Adrenal gland (tissue), 12 donors: Measurements from ENCODE around the gene PACSIN2. TPM values are rescaled to one million over a fixed set of nuclear protein-coding genes. Genes with fewer than 3 reads are reported as not detected.

Experiments
- DNase-seq, 7 donors: peaks; one replicate each; pipeline ENCODE4 v3.0.0-alpha.2; 2019 to 2020
- H3K27ac ChIP-seq, 5 donors: fragments of 200-600 bp; sonication (generic) in 4 of 5; 1 replicate in 3 of 5; 2 replicates in 2 of 5; pipeline versions ENCODE4 v1.5.1 to v1.8.0; 2016 to 2020; ENCODE audit warnings: mild to moderate bottlenecking in 1 of 5
- H3K27me3 ChIP-seq: fragments of 200-600 bp; 2 replicates; pipeline ENCODE4 v1.8.0; 2021
- H3K36me3 ChIP-seq, 2 donors: fragments of 200-600 bp; replicated peaks in 1 of 2; 1 replicate in 1 of 2; 2 replicates in 1 of 2; pipeline versions ENCODE4 v1.5.1 to v1.8.0; 2018 to 2022
- H3K4me1 ChIP-seq, 2 donors: fragments of 200-600 bp; replicated peaks in 1 of 2; 1 replicate in 1 of 2; 2 replicates in 1 of 2; pipeline versions ENCODE4 v1.5.1 to v1.8.0; 2018 to 2021
- H3K4me3 ChIP-seq, 4 donors: fragments of 200-600 bp; sonication (generic) in 3 of 4; one replicate each; pipeline ENCODE4 v1.5.1; 2016 to 2018
- H3K9me3 ChIP-seq, 3 donors: fragments of 200-600 bp; sonication (generic) in 1 of 3; replicated peaks in 1 of 3; 1 replicate in 2 of 3; 2 replicates in 1 of 3; pipeline versions ENCODE4 v1.5.1 to v1.8.0; 2016 to 2021
- CTCF ChIP-seq, 6 experiments: fragments of 450-650 bp in 4 of 6; fragments of 200-600 bp in 2 of 6; sonication (generic) in 1 of 6; IDR thresholded peaks; 1 replicate in 5 of 6; 2 replicates in 1 of 6; pipeline versions ENCODE4 v1.5.1 to v1.8.0; 2016 to 2021; ENCODE audit warnings: antibody characterized with exemption in 6 of 6, mild to moderate bottlenecking in 2 of 6, moderate library complexity in 1 of 6
- POLR2A ChIP-seq, 2 donors: fragments of 450-650 bp; IDR thresholded peaks; one replicate each; pipeline ENCODE4 v1.6.1; 2017; ENCODE audit warnings: antibody characterized with exemption in 2 of 2, mild to moderate bottlenecking in 2 of 2, moderate library complexity in 1 of 2
- WGBS, 4 donors: extraction: QIAGEN DNeasy Blood & Tissue Kit in 2 of 4; methylation state at CpG; one replicate each; pipeline versions ENCODE4 v1.1.5 to v1.1.7; 2013 to 2017; 5-methylcytosine and 5-hydroxymethylcytosine counted together
- intact Hi-C, 2 donors: fragments of 100-400 bp; cut with DNase I; formaldehyde crosslinking; loops; one replicate each; pipeline versions ENCODE4 v1.14.1 to v1.15.0; 2022 to 2023
- polyA plus RNA-seq, 3 donors: library from polyadenylated mRNA; stranded (reverse); fragments of 200-250 nt in 2 of 3; fragments of 350-450 nt in 1 of 3; fragmentation: Illumina TruSeq in 1 of 3; extraction: RNeasy Lipid Tissue Mini Kit (QIAGEN cat#74804) in 1 of 3; gene quantifications; one replicate each; pipeline ENCODE4 v1.2.3, GENCODE V29; 2013 to 2014
- total RNA-seq, 9 donors: library from RNA; depleted of rRNA in 4 of 9; stranded (reverse); fragments of >200 nt in 4 of 9; fragments of 120-200 nt in 1 of 9; fragmentation: NEBNext Ultra II Directional in 1 of 9; extraction: Animal tissue kit (Norgen Biotek cat#: 25700) in 1 of 9; gene quantifications; one replicate each; pipeline versions ENCODE4 v1.1.0 to v1.2.4, GENCODE V29; 2013 to 2023
- donor health status: healthy with polysubstance abuse.
- donor health status: Bipolar disorder and iron deficiency.
- donor health status: DM: yes; HTN: yes; CAD: no.
- donor health status: DM: no; HTN: no; CAD: no.
- donor health status: DM: no; HTN: no; CAD: no.
- donor health status: DM: yes; HTN: yes; CAD: no.

The PACSIN2 gene
- total and polyA plus RNA-seq, 12 donors: 29.8 to 186 (median 115) TPM

GRCh38 chr22:42945027-42945426 is 69.9 kb downstream of the PACSIN2 start:
- WGBS, 4 donors: 86 to 88% (median 87%) methylated on average over 9 of the region's 9 CpGs
- no peaks in the 10 kb centered on the region for H3K27me3 ChIP-seq
- H3K36me3 ChIP-seq: no peaks in the 10 kb centered on the region
- H3K9me3 ChIP-seq: no peaks in the 10 kb centered on the region
- DNase-seq: no peak
- intact Hi-C loops: no loop called here
- peaks cover 23 to 72% of the 10 kb centered on the region in 2 donors for H3K4me1 ChIP-seq
- H3K4me3 ChIP-seq: no peak overlapping the region
- no peak for TF ChIP-seq POLR2A (IDR thresholded peaks at IDR 0.05)
- no peak for TF ChIP-seq CTCF (IDR thresholded peaks at IDR 0.05)
- H3K27ac ChIP-seq: peak overlapping the region in 2 of 5 donors; percentile 61 to 65

DNA sequence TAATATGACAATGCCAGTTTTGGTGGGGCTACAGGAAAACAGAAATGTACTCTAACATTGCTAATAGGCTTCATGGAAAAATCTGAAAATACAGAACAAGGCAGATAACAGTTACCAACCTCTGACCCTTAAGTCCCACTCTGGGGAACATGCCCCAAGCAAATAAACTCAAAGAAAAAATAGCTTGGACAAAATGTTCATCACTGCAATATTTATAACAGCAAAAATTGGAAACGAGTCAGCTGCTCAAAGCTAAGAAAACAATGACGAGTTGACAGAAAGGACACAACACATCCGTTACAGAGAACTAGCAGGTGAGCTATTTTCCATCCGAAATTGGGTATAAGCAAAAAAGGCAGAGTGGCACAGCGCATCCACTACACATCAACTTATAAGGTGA is 70.5 kb downstream of the PACSIN2 start:
- no peak for DNase-seq
- intact Hi-C loops: no loop called here
- Histone ChIP-seq H3K27ac (peak overlapping the region in 3 of 5 donors; percentile 40 to 65 (median 61)), H3K27me3 (no peaks in the 10 kb centered on the region), H3K4me3 (no peak overlapping the region), H3K4me1 (peaks cover 29 to 78% of the 10 kb centered on the region in 2 donors), H3K9me3 (no peaks in the 10 kb centered on the region), H3K36me3 (no peaks in the 10 kb centered on the region)
- no peak for TF ChIP-seq CTCF (IDR thresholded peaks at IDR 0.05)
- TF ChIP-seq POLR2A (IDR thresholded peaks at IDR 0.05): no peak
- 35 to 54% (median 46%) methylated on average over 5 of the region's 5 CpGs for WGBS, 4 donors

GRCh38 chr22:42943981-42944380 is 71.0 kb downstream of the PACSIN2 start:
- H3K27me3 ChIP-seq: no peaks in the 10 kb centered on the region
- no peaks in the 10 kb centered on the region for H3K36me3 ChIP-seq
- no peak for DNase-seq
- H3K9me3 ChIP-seq: no peaks in the 10 kb centered on the region
- peak overlapping the region in 4 of 5 donors; percentile 40 to 70 (median 57) for H3K27ac ChIP-seq
- peaks cover 34 to 78% of the 10 kb centered on the region in 2 donors for H3K4me1 ChIP-seq
- intact Hi-C loops: no loop called here
- TF ChIP-seq CTCF (IDR thresholded peaks at IDR 0.05) (no peak), POLR2A (IDR thresholded peaks at IDR 0.05) (no peak)
- H3K4me3 ChIP-seq: no peak overlapping the region
- 75 to 98% (median 83%) methylated on average over 3 of the region's 3 CpGs for WGBS, 4 donors

DNA sequence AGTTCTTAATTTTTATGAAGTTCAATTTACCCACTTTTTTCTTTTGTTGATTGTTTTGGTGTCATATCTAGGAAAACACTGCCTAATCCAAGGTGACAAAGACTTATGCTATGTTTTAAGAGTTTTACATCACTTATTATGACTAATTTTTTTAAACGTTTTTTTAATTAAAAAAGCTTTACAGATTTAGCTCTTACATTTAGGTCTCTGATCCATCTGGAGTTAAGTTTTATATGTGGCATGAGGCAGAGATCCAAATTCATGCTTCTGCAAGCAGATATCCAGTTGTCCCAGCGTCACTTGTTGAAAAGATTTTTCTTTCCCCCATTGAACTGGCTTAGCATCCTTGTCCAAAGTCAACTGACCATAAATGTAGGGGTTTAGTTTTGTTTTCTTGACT is 72.6 kb downstream of the PACSIN2 start:
- Histone ChIP-seq H3K9me3 (no peaks in the 10 kb centered on the region), H3K4me3 (no peak overlapping the region), H3K27me3 (no peaks in the 10 kb centered on the region), H3K36me3 (no peaks in the 10 kb centered on the region), H3K27ac (no peak overlapping the region), H3K4me1 (peaks cover 41 to 78% of the 10 kb centered on the region in 2 donors)
- TF ChIP-seq CTCF (IDR thresholded peaks at IDR 0.05): no peak
- 49 to 65% (median 57%) methylated on average over 2 of the region's 2 CpGs for WGBS, 4 donors
- DNase-seq: no peak
- intact Hi-C loops: no loop called here
